GM12892 (cell line): ENCODE results near the gene FAIM.

Experiments
- POLR2A ChIP-seq: IDR thresholded peaks from 2 replicates; pipeline ENCODE4 v1.6.1; 2011; ENCODE audit warnings: low read depth, low read length, control low read depth
- POLR2AphosphoS5 ChIP-seq: IDR thresholded peaks from 2 replicates; pipeline ENCODE4 v1.6.1; 2011; ENCODE audit warnings: low read depth, low read length, control low read depth
- TAF1 ChIP-seq: IDR thresholded peaks from 2 replicates; pipeline ENCODE4 v1.6.1; 2011; ENCODE audit warnings: low read depth, mild to moderate bottlenecking, control low read depth, low read length, borderline replicate concordance

DNA sequence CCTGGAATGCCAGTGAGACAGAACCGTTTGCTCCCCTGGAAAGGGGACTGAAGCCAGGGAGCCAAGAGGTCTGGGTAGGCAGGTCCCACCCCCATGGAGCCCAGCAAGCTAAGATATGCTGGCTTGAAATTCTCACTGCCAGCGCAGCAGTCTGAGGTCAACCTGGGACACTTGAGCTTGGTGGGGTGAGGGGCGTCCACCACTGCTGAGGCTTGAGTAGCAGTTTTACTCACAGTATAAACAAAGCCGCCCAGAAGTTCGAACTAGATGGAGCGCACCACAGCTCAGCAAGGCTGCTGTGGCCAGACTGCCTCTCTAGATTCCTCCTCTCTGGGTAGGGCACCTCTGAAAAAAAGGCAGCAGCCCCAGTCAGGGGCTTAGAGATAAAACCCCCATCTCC lies 48.1 kb upstream of the FAIM start:
- TF ChIP-seq POLR2AphosphoS5 (no peak), POLR2A (no peak), TAF1 (no peak)
